Activated B cell treated with CpG ODN at 0.5 μM for 24 hours (primary cell): ENCODE data around the gene CAPZA2. TPM values are rescaled to one million over a fixed set of nuclear protein-coding genes. Genes with fewer than 3 reads are reported as not detected.

ENCODE experiments used
- ATAC-seq: fragments of 200-7000 bp; cut with Tn5 transposase; one replicate; pipeline ENCODE4 v1.10.0; 2021; ENCODE audit warnings: low read depth, mild to moderate bottlenecking, moderate library complexity
- CTCF ChIA-PET: fragments of 350-600 bp; sonication (Branson Sonifier 250); formaldehyde crosslinking; loops from one replicate; lab custom pipeline; 2021; ENCODE audit warnings: antibody characterized with exemption; lab: Charles Lee
- POLR2A ChIA-PET: fragments of 350-600 bp; sonication (Branson Sonifier 250); formaldehyde crosslinking; loops from one replicate; lab custom pipeline; 2021; ENCODE audit warnings: antibody characterized with exemption; lab: Charles Lee
- DNase-seq: peaks from one replicate; pipeline ENCODE4 v3.0.0; 2022
- H3K27ac Mint-ChIP-seq: one replicate; pipeline ENCODE4 v1.8.0; 2020; ENCODE audit warnings: mixed read lengths
- H3K27me3 Mint-ChIP-seq: one replicate; pipeline ENCODE4 v1.8.0; 2021; ENCODE audit warnings: mixed read lengths
- H3K36me3 Mint-ChIP-seq: one replicate; pipeline ENCODE4 v1.8.0; 2021; ENCODE audit warnings: low read depth, mixed read lengths
- H3K4me1 Mint-ChIP-seq: one replicate; pipeline ENCODE4 v1.8.0; 2021; ENCODE audit warnings: mixed read lengths
- H3K4me3 Mint-ChIP-seq: one replicate; pipeline ENCODE4 v1.8.0; 2020; ENCODE audit warnings: mild to moderate bottlenecking, mixed read lengths
- H3K9me3 Mint-ChIP-seq: one replicate; pipeline ENCODE4 v1.8.0; 2020; ENCODE audit warnings: mixed read lengths
- intact Hi-C: fragments of 100-400 bp; cut with micrococcal nuclease; formaldehyde crosslinking; loops from one replicate; pipeline ENCODE4 v1.15.1; 2024
- total RNA-seq: library from RNA; stranded (reverse); gene quantifications from 2 replicates; pipeline ENCODE4 v1.2.3, GENCODE V29; 2022
- TF ChIP-seq, protein P1 (sequence below): fragments of 200-600 bp; IDR thresholded peaks from one replicate; pipeline ENCODE4 v1.8.0; 2022; ENCODE audit warnings: antibody characterized with exemption, mild to moderate bottlenecking

The CAPZA2 gene
- total RNA-seq, 1 donor from 2014 or later = 110 TPM

GRCh38 chr7:116920359-116920758 is 58.0 kb downstream of the CAPZA2 start:
- intact Hi-C loops = no loop called here
- Mint-ChIP-seq H3K4me3 (no peak overlapping the region), H3K27me3 (no peaks in the 10 kb centered on the region), H3K27ac (no peak overlapping the region), H3K9me3 (no peaks in the 10 kb centered on the region), H3K4me1 (no peaks in the 10 kb centered on the region), H3K36me3 (peaks cover 41% of the 10 kb centered on the region)
- CTCF ChIA-PET = interaction anchor here (1.5 to 1.7 kb wide), 2 partner anchors 10 to 207 kb away, joined by 4 to 5 read pairs; no protein-coding TSS in a partner anchor
- no peak for ATAC-seq
- no peak for DNase-seq
- TF ChIP-seq, protein P1, sequence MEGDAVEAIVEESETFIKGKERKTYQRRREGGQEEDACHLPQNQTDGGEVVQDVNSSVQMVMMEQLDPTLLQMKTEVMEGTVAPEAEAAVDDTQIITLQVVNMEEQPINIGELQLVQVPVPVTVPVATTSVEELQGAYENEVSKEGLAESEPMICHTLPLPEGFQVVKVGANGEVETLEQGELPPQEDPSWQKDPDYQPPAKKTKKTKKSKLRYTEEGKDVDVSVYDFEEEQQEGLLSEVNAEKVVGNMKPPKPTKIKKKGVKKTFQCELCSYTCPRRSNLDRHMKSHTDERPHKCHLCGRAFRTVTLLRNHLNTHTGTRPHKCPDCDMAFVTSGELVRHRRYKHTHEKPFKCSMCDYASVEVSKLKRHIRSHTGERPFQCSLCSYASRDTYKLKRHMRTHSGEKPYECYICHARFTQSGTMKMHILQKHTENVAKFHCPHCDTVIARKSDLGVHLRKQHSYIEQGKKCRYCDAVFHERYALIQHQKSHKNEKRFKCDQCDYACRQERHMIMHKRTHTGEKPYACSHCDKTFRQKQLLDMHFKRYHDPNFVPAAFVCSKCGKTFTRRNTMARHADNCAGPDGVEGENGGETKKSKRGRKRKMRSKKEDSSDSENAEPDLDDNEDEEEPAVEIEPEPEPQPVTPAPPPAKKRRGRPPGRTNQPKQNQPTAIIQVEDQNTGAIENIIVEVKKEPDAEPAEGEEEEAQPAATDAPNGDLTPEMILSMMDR = no peak
- POLR2A ChIA-PET = no interaction called here

DNA sequence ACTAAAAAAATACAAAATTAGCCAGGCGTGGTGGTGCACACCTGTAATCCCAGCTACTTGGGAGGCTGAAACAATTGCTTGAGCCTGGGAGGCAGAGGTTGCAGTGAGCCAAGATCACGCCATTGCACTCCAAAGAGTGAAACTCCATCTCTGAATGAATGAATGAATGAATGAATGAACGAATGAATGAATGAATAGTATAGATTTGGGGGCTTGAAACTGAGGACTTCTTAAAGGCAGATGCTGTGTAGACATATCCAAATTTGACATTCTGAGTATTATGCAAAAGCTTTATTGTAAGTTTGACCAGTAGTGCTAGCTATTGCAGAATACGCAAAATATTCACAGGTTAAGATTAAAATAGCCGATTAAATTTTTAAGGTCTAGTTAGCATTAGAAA is 60.2 kb downstream of the CAPZA2 start:
- Mint-ChIP-seq H3K4me3 (no peak overlapping the region), H3K27me3 (no peaks in the 10 kb centered on the region), H3K4me1 (no peaks in the 10 kb centered on the region), H3K36me3 (peaks cover 26% of the 10 kb centered on the region), H3K9me3 (no peaks in the 10 kb centered on the region), H3K27ac (no peak overlapping the region)
- no peak for ATAC-seq
- ChIA-PET CTCF (no interaction called here), POLR2A (no interaction called here)
- intact Hi-C loops = no loop called here
- DNase-seq = no peak
- TF ChIP-seq, protein P1 = no peak

DNA sequence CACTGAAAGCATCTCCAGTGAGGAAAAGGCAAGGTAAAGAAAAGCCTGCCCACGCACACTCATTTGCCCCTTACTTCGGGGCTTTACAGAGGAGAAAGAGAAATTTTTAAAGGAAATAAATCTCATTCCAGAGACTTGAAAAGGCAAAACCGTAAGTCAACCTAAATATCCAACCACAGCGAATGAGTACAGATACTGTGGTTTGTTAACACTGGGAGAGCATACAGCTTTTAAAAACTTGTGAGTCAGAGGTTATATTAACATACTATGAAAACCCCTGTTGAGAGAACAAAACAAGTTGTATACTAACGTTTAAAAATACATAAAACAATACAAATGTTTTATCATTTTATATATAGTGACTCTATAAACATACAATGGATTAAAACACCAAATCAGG is 62.4 kb downstream of the CAPZA2 start:
- DNase-seq (no peak), ATAC-seq (no peak)
- no peak overlapping the region for H3K4me3 Mint-ChIP-seq
- intact Hi-C loops = no loop called here
- H3K36me3 Mint-ChIP-seq = peaks cover 13% of the 10 kb centered on the region
- CTCF ChIA-PET = interaction anchor here (1.0 kb wide), 1 partner anchor 202 kb away, joined by 3 read pairs; no protein-coding TSS in a partner anchor
- no peaks in the 10 kb centered on the region for H3K9me3 Mint-ChIP-seq
- POLR2A ChIA-PET = no interaction called here
- no peak overlapping the region for H3K27ac Mint-ChIP-seq
- no peaks in the 10 kb centered on the region for H3K27me3 Mint-ChIP-seq
- no peaks in the 10 kb centered on the region for H3K4me1 Mint-ChIP-seq
- TF ChIP-seq, protein P1 = no peak

DNA sequence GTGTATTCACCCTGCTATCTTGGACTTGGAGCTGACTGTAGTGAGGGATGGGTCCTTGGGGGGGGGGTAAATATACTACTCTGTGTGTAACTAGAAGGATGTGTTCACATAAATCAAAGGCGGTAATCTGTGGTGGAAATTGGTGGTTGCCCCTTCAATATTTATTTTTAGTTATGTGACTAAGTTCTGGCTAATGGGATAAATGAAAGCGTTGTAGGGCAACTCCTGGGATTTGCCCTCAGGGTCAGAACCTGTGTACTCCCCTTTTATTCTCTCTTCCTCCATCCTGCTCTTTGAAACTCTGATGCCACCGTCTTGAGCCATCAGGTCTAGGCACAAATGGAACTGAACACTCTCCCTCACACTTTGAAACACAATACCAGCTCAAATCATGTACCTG is 66.6 kb downstream of the CAPZA2 start:
- Mint-ChIP-seq H3K36me3 (no peaks in the 10 kb centered on the region), H3K4me3 (no peak overlapping the region), H3K27me3 (peaks cover 4% of the 10 kb centered on the region), H3K27ac (no peak overlapping the region), H3K4me1 (peaks cover 3% of the 10 kb centered on the region), H3K9me3 (no peaks in the 10 kb centered on the region)
- CTCF ChIA-PET = interaction anchor here (1.1 to 4.3 kb wide), 6 partner anchors 11 to 196 kb away, joined by 3 to 73 read pairs (median 6); no protein-coding TSS in a partner anchor
- DNase-seq (no peak), ATAC-seq (no peak)
- TF ChIP-seq, protein P1 = no peak
- POLR2A ChIA-PET = no interaction called here
- intact Hi-C loops = no loop called here

GRCh38 chr7:116929914-116930913 is 67.8 kb downstream of the CAPZA2 start:
- peak; percentile 60 for DNase-seq
- POLR2A ChIA-PET = no interaction called here
- intact Hi-C loops = loop anchor here (1.0 to 2.0 kb wide), 6 partner anchors 55 to 1223 kb away; no protein-coding TSS in a partner anchor
- CTCF ChIA-PET = interaction anchor here (0.6 to 4.3 kb wide), 16 partner anchors 10 to 1238 kb away, joined by 3 to 73 read pairs (median 5); no protein-coding TSS in a partner anchor
- H3K4me1 Mint-ChIP-seq = peaks cover 3% of the 10 kb centered on the region
- TF ChIP-seq, protein P1 = peak; percentile 42
- H3K27ac Mint-ChIP-seq = no peak overlapping the region
- no peaks in the 10 kb centered on the region for H3K9me3 Mint-ChIP-seq
- peaks cover 8% of the 10 kb centered on the region for H3K27me3 Mint-ChIP-seq
- no peaks in the 10 kb centered on the region for H3K36me3 Mint-ChIP-seq
- ATAC-seq = peak; percentile 93
- H3K4me3 Mint-ChIP-seq = no peak overlapping the region
